Measurements from ENCODE around the gene YAP1.

YAP1 gene

DNA sequence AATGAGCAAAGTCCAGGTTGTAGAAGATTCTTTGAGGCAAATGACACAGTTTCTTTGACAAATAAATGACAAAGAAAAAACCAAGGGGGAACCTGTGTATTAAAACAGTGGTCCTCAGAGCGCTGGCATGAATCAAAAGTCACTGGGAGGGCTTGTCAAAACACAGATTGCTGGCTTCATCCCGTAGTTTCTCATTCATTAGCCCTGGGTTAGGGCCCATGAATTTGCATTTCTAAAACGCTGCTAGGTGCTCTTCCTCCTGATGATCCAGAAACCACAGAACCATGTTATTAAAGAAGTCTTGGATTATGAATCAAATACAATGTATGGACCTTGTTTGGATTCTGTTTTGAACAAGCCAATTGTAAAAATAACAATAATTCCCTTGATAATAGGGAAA, 92.7 kb downstream of the YAP1 start:
- DNase-seq = no peak

DNA sequence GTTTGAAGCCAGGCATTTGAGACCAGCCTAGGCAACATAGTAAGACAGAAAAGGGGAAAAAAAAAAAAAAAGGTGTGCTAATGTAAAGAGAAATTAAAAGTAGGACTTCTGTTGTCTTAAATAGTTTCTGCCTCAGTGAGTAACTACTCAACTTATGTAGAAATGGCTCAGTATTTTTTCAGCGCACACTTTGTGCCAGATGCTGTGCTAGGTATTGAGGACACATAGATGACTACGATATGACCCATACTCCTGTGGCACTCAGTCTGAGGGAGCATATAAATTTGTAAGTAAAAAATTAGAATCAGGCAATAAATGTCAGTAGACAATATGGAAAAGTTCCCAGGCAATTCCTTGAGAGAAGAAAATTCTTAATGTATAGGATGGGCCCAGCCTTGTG, 93.9 kb downstream of the YAP1 start:
- DNase-seq = no peak

- no peak for DNase-seq
Measured at GRCh38 chr11:102205805-102206204, 95.6 kb downstream of the YAP1 start.

DNA sequence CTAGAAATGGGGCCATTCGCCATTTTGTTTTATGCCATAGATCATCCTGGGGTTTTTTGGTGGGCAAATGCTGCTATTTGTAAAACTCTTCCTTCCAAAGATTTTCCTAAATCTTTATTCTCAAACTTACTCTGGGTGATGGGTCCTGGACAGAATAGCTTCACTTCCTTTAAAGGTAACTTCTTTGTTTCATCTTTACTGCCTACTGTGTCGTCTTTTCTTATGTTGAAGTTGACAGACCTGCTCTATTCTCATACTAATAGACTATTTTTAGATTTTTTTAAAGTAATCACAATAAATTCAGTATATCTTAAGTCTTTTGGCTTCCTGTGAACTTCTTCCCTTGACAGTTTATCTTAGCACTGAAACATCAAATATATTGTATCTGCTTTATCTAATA, 98.6 kb downstream of the YAP1 start:
- DNase-seq = no peak

DNA sequence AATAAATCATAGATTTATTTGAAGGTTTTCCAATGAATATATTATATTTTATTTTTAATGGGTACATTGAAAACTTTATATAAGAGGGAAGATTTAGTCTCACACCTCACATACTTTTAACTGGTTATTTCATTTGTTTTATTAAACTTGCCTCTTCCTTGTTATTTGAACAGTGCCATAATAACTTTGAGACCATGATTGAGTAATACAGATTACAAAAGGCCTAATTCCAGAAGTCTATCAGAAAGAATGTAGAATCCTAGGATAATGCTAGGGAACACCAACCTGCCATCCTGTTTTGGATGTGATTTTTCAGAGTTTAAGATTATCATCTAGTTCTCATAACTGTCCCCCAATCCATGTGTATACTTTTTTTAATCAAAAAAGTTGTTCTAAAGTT, 104.4 kb downstream of the YAP1 start:
- DNase-seq = no peak

DNA sequence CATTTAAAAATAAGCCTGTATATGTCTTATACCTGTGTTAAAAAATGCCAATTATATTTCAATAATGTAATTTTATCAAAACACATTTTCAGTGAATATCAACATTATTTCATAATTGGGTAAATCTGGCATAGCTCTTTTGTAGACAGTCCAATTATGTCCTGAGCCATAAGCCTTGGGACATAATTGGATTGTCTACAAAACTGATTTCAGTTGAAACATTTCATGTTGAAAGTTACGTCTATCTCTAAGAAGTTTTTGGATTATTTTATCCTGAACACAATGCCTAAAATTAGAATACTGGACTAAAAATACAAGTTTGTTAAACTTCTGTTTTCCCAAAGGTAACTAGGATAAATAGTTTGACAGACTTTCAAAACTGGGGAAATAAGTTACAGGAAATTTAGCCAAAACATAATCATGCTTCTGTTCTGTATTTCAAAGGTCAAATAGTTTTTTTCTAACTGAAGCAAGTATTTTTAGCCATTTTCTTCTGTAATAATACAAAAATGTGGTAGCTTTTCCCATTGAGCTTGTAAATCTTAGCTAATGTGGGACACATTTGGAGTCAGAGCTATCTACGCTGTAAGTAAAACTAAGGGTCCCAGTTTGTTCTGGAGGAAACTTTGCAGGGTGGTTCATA, 106.3 kb downstream of the YAP1 start:
- DNase-seq = no peak

GRCh38 chr11:102220728-102221467, 110.7 kb downstream of the YAP1 start:
- peak; percentile 72 for DNase-seq

- peak; percentile 42 for DNase-seq
Measured at GRCh38 chr11:102223859-102224258, 113.6 kb downstream of the YAP1 start.

DNA sequence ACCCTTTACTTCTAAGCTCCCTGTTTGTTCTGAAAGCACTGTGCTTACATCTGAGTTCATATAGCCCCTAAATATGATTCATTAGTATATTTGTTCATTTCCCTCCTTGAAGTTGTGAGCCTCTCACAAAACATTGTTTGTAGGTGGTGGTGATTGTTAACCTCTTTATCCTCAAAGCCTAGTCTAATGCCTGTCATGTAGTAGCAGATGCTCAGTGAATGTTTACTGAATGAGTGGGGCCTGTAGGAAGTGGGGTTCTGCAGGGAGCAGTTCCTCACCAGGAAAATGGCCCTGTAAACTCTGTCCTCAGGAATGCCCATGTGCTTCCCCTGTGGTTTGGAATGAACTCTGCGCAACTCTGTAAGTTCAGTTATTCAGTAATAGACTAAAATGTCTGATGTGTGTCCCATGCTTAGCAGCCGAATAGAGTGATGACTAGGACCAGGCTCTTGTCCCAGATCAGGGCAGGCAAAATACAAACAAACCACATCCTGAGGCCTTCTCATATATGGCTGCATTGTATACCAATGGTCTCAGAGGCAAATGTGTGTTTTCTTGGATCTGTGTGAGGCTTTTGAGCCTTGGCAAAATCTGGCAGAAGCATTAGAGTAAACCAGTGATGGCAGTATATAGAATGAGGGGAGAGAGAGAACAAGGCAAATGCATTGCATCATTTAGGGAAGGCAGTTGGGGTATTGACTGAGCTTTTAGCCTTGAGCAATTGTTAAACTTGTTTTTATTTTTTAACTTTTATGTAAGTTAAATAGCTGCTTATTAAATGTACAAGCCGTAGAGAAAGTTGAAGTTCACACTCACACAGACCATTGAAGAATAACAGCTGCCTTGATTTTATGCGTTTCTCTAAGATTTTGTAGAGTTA, 115.7 kb downstream of the YAP1 start:
- peak; percentile 95 for DNase-seq

- peak; percentile 68 for DNase-seq
Measured at GRCh38 chr11:102226702-102227490, 116.6 kb downstream of the YAP1 start.

DNA sequence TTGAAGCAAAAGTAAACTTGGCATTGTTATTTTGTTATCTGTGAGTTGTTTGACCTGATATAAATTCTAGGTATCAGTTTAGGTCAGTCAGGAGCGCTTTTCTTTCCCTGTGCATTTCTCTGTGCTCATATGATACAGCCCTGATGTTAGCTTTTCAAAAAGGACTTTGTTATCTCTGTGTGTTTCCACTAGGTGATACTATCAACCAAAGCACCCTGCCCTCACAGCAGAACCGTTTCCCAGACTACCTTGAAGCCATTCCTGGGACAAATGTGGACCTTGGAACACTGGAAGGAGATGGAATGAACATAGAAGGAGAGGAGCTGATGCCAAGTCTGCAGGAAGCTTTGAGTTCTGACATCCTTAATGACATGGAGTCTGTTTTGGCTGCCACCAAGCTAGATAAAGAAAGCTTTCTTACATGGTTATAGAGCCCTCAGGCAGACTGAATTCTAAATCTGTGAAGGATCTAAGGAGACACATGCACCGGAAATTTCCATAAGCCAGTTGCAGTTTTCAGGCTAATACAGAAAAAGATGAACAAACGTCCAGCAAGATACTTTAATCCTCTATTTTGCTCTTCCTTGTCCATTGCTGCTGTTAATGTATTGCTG, 119.4 kb downstream of the YAP1 start:
- DNase-seq = no peak

GRCh38 chr11:102230186-102230585, 119.9 kb downstream of the YAP1 start:
- no peak for DNase-seq

DNA sequence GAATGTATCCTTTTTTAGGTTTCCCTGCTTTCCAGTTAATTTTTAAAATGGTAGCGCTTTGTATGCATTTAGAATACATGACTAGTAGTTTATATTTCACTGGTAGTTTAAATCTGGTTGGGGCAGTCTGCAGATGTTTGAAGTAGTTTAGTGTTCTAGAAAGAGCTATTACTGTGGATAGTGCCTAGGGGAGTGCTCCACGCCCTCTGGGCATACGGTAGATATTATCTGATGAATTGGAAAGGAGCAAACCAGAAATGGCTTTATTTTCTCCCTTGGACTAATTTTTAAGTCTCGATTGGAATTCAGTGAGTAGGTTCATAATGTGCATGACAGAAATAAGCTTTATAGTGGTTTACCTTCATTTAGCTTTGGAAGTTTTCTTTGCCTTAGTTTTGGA, 120.7 kb downstream of the YAP1 start:
- no peak for DNase-seq

DNA sequence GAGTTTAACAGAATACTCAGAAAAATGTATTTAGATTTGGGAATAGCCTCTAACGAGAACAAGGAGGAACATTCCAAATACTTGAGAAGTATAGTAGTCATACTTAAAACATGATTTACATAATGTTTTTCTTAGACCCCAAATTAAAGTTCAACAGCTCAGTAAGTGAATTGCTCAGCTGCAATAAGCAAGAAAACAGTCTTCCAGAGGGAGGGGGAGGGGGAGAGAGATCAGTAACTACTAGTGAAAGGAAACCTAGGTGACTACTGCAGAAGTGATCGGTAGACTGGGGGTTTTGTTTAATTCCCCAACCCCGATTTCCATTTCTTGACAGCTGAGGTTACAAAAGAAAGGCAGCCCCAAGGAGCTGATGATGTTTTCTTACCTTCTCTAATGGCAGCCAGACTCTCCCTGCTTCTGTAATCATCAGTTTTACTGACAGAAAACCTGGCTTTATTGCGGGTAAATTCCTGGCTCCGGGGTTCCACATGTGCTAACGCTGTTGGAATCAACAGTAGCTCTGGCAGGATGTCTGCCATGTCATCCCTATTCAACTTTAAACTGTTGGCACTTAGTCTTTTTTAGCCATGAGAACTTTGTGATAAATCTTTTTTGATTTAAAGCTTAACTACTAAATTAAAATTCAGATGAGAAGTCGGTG, 124.7 kb downstream of the YAP1 start:
- peak; percentile 44 for DNase-seq

GRCh38 chr11:102237096-102237735, 127.0 kb downstream of the YAP1 start:
- peak; percentile 73 for DNase-seq

- no peak for DNase-seq
Measured at GRCh38 chr11:102238391-102238821, 128.2 kb downstream of the YAP1 start.

GRCh38 chr11:102239448-102239847, 129.2 kb downstream of the YAP1 start:
- no peak for DNase-seq

- DNase-seq = no peak
Measured at GRCh38 chr11:102239911-102240310, 129.7 kb downstream of the YAP1 start.

DNA sequence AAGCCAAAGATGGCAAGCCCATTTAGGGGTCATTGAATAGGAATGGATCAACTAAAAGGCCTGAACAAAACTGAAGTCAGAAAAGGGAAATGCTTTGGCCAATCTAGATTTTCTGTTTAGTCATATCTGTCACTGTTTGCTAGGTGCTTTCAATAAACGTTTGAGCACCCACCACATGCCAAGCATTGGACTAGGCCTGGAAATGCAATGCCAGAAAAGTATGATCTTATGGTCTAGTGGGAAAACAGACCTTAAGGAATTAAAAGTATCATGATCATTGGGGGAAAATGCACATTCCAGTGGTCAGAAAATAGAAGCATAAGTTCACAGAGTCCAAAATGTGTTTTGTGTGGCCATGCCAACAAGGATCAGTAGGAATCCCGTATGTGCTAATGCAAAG, 130.3 kb downstream of the YAP1 start:
- DNase-seq = peak; percentile 63

DNA sequence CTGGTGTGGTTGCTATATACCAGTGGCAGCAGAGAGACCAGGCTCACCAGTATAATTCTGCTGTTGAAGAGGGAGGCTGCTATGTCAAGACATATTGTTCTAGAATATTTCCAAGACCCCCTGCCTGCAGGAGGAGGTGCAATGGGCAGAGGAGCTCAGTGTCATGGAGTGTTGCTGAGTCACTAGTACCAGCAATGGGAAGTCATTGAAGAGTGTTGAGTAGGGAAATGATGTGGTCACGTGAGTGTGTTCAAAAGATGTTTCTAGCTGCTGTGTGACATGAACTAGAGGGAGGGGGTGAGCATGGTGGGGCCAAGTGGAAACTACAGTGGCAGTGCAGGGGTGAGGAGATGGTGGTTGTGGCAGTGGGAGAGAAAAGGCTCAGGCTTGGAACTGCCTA, 130.8 kb downstream of the YAP1 start:
- DNase-seq = peak; percentile 48

- DNase-seq = no peak
Measured at GRCh38 chr11:102243399-102243884, 133.2 kb downstream of the YAP1 start.

All from fibroblast of skin of right quadriceps (primary cell).